Measurements from ENCODE around the gene B4GALT5.

The B4GALT5 gene

DNA sequence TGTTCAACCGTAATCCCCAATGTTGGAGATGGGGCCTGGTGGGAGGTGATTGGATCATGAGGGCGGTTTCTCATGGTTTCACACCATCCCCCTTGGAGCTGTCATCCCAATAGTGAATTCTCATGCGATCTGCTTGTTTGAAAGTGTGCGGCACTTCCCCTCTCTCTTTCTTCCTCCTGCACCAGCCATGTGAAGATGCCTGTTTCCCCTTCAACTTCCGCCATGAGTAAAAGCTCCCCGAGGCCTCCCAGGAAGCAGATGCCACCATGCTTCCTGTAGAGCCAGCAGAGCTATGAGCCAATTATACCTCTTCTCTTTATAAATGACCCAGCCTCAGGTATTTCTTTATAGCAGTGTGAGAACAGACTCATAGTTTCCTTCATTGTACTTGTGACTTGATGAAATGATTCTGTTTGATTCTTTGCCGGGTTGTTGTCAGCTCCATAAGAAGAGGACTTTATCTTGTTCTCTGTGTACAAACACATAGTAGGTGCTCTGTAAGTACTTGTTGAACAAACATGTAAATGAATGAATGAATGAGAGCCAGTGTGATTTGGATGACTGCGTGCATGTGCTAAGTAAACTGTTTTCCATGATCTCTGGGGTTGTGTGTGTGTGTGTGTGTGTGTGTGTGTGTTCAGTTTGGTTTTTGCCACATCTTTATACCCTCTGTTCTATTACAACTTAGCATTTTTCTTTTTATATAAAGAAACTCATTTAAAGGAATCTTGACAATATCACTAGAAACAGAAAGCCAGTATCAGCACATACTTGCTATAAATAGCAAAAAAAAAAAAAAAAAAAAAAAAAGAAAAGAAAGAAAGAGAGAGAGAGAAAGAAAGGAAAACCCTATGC lies 123.3 kb downstream of the B4GALT5 start:
- TF ChIP-seq, protein P1, sequence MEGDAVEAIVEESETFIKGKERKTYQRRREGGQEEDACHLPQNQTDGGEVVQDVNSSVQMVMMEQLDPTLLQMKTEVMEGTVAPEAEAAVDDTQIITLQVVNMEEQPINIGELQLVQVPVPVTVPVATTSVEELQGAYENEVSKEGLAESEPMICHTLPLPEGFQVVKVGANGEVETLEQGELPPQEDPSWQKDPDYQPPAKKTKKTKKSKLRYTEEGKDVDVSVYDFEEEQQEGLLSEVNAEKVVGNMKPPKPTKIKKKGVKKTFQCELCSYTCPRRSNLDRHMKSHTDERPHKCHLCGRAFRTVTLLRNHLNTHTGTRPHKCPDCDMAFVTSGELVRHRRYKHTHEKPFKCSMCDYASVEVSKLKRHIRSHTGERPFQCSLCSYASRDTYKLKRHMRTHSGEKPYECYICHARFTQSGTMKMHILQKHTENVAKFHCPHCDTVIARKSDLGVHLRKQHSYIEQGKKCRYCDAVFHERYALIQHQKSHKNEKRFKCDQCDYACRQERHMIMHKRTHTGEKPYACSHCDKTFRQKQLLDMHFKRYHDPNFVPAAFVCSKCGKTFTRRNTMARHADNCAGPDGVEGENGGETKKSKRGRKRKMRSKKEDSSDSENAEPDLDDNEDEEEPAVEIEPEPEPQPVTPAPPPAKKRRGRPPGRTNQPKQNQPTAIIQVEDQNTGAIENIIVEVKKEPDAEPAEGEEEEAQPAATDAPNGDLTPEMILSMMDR (IDR thresholded peaks at IDR 0.05; ENCODE audit: low read depth, low read length, missing control alignments), result no peak
- no peak for DNase-seq (ENCODE audit: extremely low read depth, low read depth)
- H3K4me3 ChIP-seq (replicated peaks; ENCODE audit: low read depth, low read length), result no peak overlapping the region

DNA sequence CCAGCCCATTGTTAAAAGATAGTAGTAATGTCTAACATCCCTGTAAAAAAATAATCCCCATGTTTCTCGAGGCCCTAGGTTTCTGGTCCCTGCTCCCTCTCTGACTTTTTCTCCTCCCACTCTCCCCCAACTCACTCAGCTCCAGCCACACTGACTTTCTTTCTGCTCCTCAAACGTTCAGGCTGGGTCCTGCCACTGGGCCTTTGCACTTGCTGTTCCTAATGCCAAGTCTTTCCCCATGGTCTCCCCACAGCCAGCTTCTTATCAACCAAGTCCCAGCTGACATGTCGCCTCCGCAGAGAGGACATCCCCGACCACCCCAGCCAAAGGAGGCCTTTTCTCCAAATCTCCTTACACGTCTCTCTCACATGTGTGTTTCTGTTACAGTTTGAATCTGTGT lies 123.9 kb downstream of the B4GALT5 start:
- TF ChIP-seq, protein P1 (IDR thresholded peaks at IDR 0.05; ENCODE audit: low read depth, low read length, missing control alignments), result no peak
- H3K4me3 ChIP-seq (replicated peaks; ENCODE audit: low read depth, low read length), result no peak overlapping the region
- DNase-seq (ENCODE audit: extremely low read depth, low read depth), result no peak

DNA sequence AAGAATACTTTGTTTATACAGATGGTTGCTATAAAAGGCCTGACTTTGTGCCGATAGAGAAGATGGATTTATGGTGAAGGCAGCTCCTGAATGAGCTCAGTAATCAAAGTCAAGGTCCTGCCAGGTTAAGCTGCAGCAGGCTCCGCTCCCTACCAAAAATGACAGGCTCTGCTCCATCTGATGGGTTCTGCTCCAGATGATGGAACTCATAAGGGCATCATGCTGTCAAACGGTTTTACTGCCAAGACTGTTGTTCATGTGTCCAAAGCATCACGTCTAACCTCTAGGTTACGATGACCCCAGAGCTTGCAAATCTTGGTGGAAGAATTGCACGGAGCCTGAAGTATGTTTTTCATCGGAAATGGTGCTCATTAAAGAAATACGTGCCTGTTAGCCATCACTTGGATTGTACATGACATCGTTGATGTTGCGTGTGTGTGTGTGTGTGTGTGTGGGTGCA lies 126.5 kb downstream of the B4GALT5 start:
- TF ChIP-seq, protein P1 (IDR thresholded peaks at IDR 0.05; ENCODE audit: low read depth, low read length, missing control alignments), result no peak
- no peak overlapping the region for H3K4me3 ChIP-seq (replicated peaks; ENCODE audit: low read depth, low read length)
- peak; percentile 91 for DNase-seq (ENCODE audit: extremely low read depth, low read depth)

DNA sequence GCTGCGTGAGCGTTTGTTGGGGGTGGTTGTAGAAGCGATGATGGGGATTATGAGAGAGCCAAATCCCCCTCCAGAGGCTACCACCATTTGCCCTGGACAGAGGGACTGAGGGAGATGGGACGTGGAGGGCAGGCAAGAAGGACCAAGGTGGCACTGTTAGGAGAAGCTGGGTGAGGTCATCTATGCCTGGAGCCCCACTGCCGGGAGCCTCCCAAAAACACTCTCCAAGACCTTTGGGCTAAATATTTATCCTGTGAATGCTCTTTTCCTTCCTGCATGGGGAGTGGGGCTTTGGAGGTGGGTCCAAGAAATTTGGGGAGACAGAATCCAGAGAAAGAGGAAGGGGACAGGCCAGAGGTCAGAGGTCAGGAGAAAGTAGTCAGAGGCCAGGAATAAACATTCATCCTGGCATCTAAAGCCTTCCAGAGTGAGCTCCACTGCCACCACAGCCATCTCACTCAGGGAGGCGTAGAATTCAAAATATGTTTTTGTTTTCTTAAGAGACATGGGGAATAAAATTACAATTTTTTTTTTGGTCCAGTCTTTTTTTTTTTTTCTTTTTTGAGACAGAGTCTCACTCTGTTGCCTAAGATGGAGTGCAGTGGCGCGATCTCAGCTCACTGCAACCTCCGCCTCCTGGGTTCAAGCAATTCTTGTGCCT lies 128.0 kb downstream of the B4GALT5 start:
- no peak overlapping the region for H3K4me3 ChIP-seq (replicated peaks; ENCODE audit: low read depth, low read length)
- no peak for DNase-seq (ENCODE audit: extremely low read depth, low read depth)
- TF ChIP-seq, protein P1 (IDR thresholded peaks at IDR 0.05; ENCODE audit: low read depth, low read length, missing control alignments), result no peak

DNA sequence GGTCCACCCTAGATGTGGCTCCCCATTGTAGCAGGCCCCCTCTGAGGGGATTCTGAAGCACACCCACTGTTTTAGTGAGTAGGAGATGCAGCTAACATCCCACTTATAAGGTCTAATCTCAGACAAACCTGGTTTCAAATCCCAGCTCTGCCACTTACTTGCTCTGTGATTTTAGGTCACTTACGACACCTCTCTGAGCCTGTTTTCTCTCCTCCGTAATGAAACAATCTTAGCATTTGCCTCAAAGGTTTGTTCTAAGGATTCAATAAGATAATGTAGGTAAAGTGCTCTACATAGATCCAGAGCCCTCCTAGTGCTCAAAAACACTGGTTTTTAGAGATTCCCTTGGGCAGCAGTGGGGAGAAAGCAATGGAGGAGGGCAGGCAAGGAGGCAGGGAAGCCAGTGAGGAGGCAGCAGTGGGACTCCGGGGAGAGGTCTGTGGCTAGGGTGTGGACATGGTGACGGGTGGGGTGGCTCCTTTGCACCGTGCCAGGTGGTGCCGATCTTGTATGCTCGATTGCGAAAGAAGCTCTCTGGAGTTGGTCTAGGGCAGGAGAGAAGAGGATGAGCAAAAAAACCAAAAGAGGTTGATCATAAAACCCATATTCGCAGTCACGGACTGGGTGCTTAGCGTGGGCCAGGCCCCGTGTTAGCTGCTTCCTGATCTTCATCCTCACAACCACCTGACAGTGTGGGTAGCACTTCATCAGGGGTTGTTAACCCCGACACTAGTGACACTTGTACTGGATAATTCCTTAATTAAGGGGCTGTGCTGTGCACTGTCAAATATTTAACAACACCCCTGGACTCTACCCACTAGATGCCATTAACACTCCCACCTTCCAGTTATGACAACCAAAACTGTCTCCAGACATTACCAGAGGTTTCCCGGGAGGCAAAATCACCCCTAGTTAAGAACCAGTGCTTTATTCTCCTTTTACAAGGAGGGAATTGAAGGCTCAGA lies 129.0 kb downstream of the B4GALT5 start:
- TF ChIP-seq, protein P1 (IDR thresholded peaks at IDR 0.05; ENCODE audit: low read depth, low read length, missing control alignments), result no peak
- DNase-seq (ENCODE audit: extremely low read depth, low read depth), result no peak

DNA sequence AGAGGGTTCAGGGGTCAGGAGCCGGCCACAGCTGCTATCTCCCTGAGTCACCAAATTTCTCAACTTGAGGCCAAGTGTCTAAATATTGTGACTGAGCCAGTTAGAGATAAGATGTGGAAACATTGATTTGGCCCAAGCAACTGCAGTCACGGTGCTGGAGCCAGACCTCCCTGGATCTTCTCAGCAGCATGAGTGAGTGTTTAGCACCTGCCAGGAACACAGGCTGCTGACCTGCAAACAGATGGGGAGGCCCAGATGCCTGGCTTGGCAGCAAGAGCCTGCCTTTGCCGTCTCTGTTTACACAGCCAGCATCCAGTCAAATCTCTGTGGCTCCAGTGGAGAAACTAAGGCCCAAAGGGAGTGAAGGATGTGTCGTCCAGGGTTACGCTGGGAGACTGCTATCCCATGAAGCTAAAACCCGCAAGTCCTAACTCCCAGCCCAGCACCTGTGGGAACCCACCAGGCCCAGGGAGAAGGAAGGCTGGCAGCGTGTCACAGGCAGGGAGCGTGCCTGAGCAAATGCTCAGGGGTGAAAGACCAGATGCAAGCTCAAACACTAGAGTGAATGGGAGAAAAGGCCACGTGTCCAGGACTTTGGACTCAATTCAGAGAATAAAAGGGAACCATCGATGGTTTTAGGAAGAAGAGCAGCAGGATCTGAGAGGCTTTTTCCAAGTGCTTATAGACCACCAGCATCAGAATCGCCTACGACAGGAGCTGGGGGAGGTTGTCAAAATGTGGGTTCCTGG lies 129.8 kb downstream of the B4GALT5 start:
- TF ChIP-seq, protein P1 (IDR thresholded peaks at IDR 0.05; ENCODE audit: low read depth, low read length, missing control alignments), result peak; percentile 9
- H3K4me3 ChIP-seq (replicated peaks; ENCODE audit: low read depth, low read length), result no peak overlapping the region
- DNase-seq (ENCODE audit: extremely low read depth, low read depth), result peak; percentile 56

More for the DNA sequence above, 129.0 kb downstream of the B4GALT5 start:
- no peak overlapping the region for H3K4me3 ChIP-seq (replicated peaks; ENCODE audit: low read depth, low read length)
